ENCODE measurements around the gene DNAAF5.
"Not testable (repeated sequence)": the region's sequence is repeated elsewhere in the genome, so short reads cannot be mapped to it uniquely, and the experiment has no call there.

The DNAAF5 gene

DNA sequence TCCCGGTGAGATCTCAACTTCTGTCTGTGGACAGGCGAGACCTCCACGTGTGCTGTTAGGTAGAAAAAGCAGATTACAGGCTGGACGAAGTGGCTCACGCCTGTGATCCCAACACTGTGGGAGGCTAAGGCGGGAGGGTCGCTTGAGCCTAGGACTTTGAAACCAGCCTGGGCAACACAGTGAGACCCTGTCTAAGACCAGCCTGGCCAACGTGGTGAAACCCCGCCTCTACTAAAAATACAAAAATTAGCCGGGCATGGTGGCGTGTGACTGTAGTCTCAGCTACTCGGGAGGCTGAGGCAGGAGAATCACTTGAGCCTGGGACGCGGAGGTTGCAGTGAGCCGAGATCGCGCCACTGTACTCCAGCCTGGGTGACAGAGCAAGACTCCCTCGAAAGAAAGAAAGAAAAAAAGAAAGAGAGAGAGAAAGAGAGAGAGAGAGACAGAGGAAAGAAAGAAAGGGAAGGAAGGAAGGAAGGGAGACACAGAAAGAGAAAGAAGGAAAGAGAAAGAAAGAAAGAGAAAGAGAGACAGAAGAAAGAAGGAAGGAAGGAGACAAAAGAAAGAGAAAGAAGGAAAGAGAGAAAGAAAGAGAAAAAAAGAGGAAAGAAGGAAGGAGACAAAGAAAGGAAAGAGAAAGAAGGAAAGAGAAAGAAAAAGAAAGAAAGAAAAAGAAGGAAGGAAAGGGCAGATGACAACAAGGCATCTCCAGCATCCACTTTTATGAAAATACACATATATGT is 76.2 kb downstream of the DNAAF5 start:
- in situ Hi-C loops (cut with MboI; ENCODE audit: low sequenced_read_pairs), result no loop called here

- in situ Hi-C loops (cut with MboI; ENCODE audit: low sequenced_read_pairs), result no loop called here
Observed at GRCh38 chr7:803243-803635, 76.7 kb downstream of the DNAAF5 start.

- in situ Hi-C loops (cut with MboI; ENCODE audit: low sequenced_read_pairs), result not testable (repeated sequence)
Observed at GRCh38 chr7:803796-804195, 77.3 kb downstream of the DNAAF5 start.

DNA sequence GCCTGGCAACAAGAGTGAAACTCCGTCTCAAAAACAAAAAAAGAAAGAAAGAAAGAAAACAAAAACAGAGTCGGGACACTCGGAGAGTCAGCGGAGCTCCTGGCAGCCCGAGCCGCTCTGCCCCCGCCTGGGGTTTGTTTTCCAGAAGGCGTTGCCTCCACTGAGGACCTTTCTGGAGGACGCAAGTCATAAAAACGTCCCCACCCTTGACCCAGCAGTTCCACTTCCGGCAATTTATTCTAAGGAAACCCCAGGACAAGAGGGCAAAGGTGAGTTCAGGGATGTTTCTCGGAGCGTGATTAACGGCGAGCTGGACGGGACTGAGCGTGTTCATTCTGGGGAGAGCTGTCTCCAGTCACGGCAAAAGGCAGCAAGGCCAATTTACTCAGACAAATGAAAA is 78.8 kb downstream of the DNAAF5 start:
- in situ Hi-C loops (cut with MboI; ENCODE audit: low sequenced_read_pairs), result no loop called here

GRCh38 chr7:815284-816216 is 89.1 kb downstream of the DNAAF5 start:
- in situ Hi-C loops (cut with MboI; ENCODE audit: low sequenced_read_pairs), result no loop called here

- in situ Hi-C loops (cut with MboI; ENCODE audit: low sequenced_read_pairs), result no loop called here
Observed at GRCh38 chr7:816300-816750, 89.8 kb downstream of the DNAAF5 start.

DNA sequence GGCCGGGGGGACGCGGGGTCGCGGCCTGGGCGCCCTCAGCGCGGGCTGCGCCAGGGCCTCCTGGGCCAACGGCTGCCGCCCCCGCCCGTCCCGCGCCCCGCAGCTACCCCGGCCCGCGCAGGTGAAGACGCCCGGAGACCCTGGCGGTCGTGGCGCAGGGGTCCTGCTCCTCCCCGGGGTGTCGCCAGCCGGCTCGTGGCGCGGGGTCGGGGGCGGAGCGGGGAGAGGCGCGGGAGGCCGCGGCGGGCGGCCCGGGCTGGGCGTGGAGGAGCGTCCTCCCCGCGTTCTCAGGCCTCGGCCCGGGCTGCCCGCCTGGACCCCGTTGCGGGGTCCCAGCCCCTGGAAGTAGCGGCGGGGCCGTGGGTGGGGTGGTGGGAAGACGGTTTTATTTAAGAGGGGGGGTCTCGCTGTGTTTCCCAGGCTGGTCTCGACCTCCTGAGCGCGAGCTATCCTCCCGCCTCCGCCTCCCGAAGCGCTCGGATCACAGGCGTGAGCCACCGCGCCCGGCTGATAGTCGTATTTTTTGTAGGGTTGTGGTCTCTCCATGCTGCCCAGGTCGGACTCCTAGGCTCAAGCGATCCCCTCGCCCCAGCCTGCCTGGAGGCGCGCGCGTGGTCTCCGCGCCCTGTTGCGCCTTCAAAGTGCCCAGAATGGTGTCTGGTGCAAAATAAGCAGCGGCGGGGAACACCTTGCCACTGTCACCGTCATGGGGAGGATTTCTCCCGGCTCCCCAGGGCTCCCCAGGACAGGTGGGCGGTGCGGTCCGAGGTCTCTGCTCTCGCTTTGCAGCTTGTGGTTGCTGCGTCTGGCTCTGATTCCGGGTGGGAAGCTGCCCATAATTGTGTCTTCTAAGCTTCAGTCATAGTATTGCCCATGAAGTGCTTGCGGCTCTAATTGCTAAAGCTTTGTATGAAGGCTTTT is 90.5 kb downstream of the DNAAF5 start:
- in situ Hi-C loops (cut with MboI; ENCODE audit: low sequenced_read_pairs), result no loop called here

GRCh38 chr7:818031-818699 is 91.7 kb downstream of the DNAAF5 start:
- in situ Hi-C loops (cut with MboI; ENCODE audit: low sequenced_read_pairs), result no loop called here

DNA sequence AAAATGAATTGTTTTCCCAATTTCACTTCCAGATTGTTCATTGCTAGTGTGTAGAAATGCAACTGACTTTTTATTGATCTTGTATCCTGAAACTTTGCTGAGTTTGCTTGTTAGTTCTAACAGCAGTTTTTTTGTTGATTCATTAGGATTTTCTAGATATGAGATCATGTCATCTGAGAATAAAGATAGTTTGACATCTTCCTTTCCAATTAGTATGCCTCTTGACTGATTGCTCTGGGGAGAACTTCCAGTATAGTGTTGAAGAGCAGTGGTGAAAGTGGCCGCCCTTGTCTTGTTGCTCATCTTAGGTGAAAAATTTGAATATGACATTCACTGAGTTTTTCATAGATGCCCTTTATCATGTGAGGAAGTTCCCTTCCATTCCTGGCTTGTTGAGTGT is 93.8 kb downstream of the DNAAF5 start:
- in situ Hi-C loops (cut with MboI; ENCODE audit: low sequenced_read_pairs), result no loop called here

- in situ Hi-C loops (cut with MboI; ENCODE audit: low sequenced_read_pairs), result no loop called here
Observed at GRCh38 chr7:821688-822087, 95.2 kb downstream of the DNAAF5 start.

GRCh38 chr7:822692-823276 is 96.3 kb downstream of the DNAAF5 start:
- in situ Hi-C loops (cut with MboI; ENCODE audit: low sequenced_read_pairs), result no loop called here

GRCh38 chr7:823649-824048 is 97.2 kb downstream of the DNAAF5 start:
- in situ Hi-C loops (cut with MboI; ENCODE audit: low sequenced_read_pairs), result no loop called here

DNA sequence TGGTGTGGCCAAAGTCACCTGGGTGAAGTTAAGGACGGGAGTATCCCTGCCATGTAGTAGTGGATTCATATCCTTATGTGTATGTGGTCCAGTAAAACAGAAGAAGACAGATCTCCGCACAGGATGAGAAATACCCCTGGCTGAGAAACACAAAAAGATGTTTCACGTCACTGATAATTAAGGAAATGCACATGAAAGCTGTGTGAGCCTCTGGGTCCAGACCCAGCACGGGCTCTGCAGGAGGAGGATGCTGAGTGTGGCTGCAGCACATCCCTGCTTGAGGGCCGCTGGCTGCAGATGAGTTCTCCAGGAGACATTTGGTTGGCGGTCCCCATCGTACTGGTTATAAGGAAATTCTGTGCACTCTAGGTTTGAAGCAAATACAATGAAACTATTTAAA is 97.6 kb downstream of the DNAAF5 start:
- in situ Hi-C loops (cut with MboI; ENCODE audit: low sequenced_read_pairs), result no loop called here

DNA sequence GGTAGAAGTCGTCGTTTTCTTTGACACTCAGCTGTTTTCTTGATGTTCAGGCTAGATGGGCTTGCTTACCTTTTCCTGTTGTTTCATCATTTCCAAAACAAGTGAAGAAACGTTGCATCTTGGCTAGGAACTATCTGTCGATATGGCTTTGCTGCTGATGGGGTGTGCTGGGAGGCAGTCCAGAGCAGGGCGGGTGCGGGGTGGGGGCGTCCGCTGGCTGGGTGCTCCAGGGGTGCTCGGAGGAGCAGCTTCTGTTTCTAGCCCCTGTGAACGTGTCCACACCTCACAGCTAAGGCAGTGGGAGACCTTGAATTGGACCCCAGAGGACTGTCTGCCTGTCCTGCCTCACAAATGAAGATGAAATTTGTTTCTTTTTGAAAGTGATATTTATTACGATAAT is 98.2 kb downstream of the DNAAF5 start:
- in situ Hi-C loops (cut with MboI; ENCODE audit: low sequenced_read_pairs), result no loop called here

DNA sequence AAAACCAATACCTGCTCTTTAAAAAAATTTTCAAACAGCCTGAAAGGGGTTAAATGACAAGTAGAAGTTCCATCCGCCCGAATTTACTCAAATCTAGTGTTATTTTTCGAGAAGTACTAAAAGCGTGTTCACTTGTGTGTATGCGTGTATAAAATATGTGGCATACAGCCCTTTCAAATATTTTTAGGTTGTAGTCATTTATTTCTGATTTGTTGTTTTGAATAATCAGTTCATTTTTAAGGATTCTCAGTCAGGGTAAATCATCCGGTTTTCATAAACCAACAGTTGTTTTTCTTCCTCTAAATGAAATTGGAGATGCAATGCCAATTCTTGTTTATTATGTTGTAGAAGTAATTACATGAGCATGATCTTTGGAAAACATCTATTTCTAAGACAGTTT is 98.9 kb downstream of the DNAAF5 start:
- in situ Hi-C loops (cut with MboI; ENCODE audit: low sequenced_read_pairs), result no loop called here

DNA sequence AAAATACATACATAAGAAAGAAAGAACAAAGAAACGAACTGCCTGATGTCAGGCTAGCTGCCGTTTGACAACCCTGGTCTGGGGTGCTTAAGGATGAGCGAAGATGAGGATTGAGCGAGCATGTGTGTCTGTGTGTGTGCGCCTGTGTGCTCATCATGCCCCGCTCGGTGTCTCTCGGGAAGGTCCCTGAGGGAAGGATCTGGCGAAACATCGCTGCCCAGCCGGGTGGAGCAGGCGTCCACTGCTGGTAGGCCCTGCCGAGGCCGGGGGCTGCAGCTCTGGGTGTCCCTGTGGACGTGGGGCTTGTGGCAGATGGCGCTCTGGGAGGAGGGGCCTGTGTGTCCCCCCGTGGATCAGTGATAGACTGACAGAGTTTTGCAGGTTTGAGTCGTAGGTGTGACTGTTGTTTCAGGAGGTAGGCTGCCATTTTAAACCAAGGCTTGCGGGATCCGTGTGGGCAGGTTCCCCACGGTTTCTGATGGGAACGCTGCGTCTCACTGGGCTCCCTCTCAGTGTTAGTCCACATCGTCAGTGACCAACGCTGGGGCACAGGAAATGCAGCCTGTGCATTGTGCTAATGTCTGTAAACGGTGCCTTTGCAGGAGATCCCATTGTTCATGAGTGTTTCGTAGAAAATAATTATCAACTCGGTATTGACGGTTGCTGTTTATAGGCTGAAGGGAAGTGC is 99.9 kb downstream of the DNAAF5 start:
- in situ Hi-C loops (cut with MboI; ENCODE audit: low sequenced_read_pairs), result no loop called here

- in situ Hi-C loops (cut with MboI; ENCODE audit: low sequenced_read_pairs), result no loop called here
Observed at GRCh38 chr7:828793-829561, 102.5 kb downstream of the DNAAF5 start.

GRCh38 chr7:830069-830468 is 103.6 kb downstream of the DNAAF5 start:
- in situ Hi-C loops (cut with MboI; ENCODE audit: low sequenced_read_pairs), result no loop called here
